ENCODE data around the gene COL4A2. TPM values are rescaled to one million over a fixed set of nuclear protein-coding genes. Genes with fewer than 3 reads are reported as not detected.
"Not testable (repeated sequence)": the region's sequence is repeated elsewhere in the genome, so short reads cannot be mapped to it uniquely, and the experiment has no call there.

The COL4A2 gene
- polyA plus RNA-seq, 1 donor = 443 TPM

- DNase-seq (ENCODE audit: low read depth) = no peak
Measured at GRCh38 chr13:110438211-110438610, 131.1 kb downstream of the COL4A2 start.

GRCh38 chr13:110438776-110439175, 131.7 kb downstream of the COL4A2 start:
- no peak for DNase-seq (ENCODE audit: low read depth)

DNA sequence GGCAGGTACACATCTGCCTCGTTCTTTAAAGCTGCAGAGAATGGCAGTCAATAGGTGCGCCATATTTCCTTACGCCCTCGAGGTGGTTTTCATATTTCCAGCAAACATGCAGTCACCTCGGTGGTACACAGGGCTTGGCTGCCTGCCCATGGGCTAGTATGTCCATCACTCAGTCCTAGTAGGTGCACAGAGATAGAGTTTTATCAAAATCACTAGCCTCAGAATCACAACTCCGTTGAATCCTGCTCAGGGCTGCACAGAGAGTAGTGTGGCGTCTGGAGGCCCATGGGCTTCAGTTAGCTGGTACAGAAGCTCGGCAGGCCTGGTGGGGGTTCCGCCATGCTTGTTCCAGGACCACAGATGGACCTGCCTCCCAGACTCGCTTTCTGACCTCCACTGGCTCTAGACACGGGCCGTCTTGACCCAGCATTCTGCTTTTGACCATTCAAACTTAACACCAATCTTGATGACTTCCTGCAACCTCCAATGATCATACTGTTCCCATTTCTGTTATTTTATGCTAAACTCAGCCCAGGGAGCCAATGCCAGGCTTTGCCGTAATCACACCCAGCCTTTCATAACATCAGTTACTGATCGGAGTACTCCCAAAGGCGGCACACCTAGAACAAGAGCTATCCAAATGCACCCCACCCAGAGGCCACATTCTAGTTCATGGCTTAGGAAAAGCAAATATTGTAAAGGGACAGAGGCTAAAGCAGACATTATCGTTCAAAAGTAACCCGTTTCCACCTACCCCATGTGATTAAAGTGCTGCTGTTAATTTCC, 134.1 kb downstream of the COL4A2 start:
- no peak for DNase-seq (ENCODE audit: low read depth)

- DNase-seq (ENCODE audit: low read depth) = no peak
Measured at GRCh38 chr13:110442930-110443621, 136.0 kb downstream of the COL4A2 start.

- DNase-seq (ENCODE audit: low read depth) = no peak
Measured at GRCh38 chr13:110443622-110444225, 136.6 kb downstream of the COL4A2 start.

- DNase-seq (ENCODE audit: low read depth) = no peak
Measured at GRCh38 chr13:110444226-110444653, 137.2 kb downstream of the COL4A2 start.

DNA sequence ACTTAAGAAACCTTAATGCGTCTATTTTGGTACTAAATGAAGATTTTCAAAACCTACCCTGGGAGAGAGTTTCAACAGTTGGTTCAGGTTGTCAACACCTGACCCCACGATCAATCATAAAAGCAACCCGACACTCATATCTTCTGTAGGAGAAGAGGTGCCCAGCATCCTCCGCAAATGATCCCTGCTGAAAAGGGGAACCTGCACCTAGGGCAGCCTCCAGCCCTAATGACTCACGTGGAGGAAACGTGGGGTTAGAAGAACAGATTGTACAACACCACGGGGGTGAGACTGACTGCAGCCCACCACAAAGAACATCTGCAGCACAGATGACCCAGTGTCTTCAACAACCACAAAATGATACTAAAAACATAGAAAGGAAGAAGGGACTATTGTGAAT, 138.1 kb downstream of the COL4A2 start:
- DNase-seq (ENCODE audit: low read depth) = no peak

GRCh38 chr13:110445722-110446574, 138.9 kb downstream of the COL4A2 start:
- DNase-seq (ENCODE audit: low read depth) = no peak

DNA sequence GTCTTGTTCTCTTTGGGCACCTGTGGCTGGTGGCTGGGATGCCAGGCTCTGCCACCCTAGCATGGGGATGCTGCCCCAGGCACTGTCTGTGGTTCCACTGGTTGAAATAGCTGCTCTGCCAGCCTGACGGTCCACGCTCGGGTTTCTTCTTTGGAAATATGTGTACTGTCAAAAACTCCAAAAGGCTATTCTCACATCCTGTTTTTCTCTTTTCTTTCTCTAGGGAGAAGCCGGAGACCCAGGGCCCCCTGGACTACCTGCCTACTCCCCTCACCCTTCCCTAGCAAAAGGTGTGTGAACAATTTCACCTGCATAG, 139.4 kb downstream of the COL4A2 start:
- DNase-seq (ENCODE audit: low read depth) = no peak

- no peak for DNase-seq (ENCODE audit: low read depth)
Measured at GRCh38 chr13:110447058-110447511, 140.0 kb downstream of the COL4A2 start.

DNA sequence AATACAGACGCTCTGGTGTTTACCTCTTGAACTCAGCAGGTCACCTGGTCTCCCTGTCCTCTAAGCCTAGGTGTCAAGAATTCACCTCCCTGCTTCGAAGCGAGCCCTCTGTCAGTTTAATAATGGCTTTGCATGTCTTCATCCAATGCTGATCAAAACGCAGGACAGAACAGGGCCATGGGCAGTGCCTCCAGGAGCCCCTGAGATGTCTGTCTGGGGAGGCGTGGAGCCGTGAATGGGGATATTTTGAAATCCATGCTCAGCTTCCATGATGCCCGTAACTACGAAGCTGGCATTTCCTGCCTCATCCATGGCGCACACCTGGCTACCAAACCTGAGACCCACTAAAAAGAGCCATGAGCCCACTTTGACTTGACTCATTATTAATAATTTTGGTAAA, 140.7 kb downstream of the COL4A2 start:
- DNase-seq (ENCODE audit: low read depth) = no peak

GRCh38 chr13:110448230-110448629, 141.1 kb downstream of the COL4A2 start:
- DNase-seq (ENCODE audit: low read depth) = no peak

GRCh38 chr13:110448677-110449076, 141.6 kb downstream of the COL4A2 start:
- no peak for DNase-seq (ENCODE audit: low read depth)

DNA sequence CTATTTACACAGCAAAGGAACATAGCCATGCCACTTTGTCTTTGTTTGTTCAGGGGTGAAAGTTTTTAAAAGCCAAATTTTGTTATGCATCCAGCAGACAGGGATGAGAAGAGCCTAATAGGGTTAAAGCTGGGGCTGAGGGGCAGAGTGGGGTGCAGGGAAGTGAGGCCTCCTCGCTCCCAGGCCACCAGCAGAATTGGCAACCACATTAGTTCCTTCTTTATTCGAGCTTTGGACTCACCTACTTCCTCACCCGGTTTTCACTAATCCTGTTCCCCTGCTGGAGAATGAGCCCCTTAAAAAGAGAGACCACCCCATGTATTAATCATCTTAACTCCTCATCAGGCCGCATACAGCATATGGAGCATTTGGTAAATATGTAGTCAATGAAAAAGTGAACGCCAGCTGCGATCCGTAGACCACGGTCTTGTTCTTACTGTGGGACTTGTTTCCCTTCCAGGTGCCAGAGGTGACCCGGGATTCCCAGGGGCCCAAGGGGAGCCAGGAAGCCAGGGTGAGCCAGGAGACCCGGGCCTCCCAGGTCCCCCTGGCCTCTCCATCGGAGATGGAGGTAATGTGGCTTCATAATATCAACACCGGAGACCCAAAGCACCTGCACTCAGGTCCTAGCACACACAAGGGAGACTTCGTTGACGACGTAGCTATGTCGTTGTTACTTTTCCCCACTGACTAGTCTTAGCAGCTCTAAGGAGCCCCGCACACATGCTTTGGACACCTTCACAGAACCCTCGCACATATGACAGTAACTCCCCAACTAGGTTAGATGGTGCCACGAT, 142.3 kb downstream of the COL4A2 start:
- DNase-seq (ENCODE audit: low read depth) = no peak

- no peak for DNase-seq (ENCODE audit: low read depth)
Measured at GRCh38 chr13:110450016-110450900, 143.2 kb downstream of the COL4A2 start.

GRCh38 chr13:110450941-110451730, 144.1 kb downstream of the COL4A2 start:
- no peak for DNase-seq (ENCODE audit: low read depth)

- DNase-seq (ENCODE audit: low read depth) = not testable (repeated sequence)
Measured at GRCh38 chr13:110453091-110453490, 146.0 kb downstream of the COL4A2 start.

DNA sequence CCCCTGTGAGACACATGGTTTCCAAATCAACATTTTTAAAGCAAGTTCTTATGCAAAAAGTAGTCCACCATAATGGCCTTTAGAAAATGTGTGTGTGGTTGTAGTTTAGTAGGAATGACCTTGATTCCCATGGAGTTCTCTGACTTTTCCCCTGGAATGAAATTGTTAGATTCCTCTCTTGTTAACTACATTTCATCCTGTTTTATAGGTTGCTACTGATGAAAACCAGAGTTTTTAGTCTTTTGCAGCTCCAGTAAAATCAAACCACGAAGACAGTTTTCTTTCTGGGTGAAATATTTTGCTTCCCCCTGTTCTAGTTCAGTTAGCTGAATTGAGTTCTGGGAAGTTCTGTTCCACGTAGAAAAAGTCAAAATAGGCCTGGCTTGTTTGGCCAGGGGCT, 146.7 kb downstream of the COL4A2 start:
- DNase-seq (ENCODE audit: low read depth) = no peak

- DNase-seq (ENCODE audit: low read depth) = no peak
Measured at GRCh38 chr13:110454227-110454859, 147.3 kb downstream of the COL4A2 start.
